Stimulated activated CD8-positive, alpha-beta memory T cell treated with anti-CD3 and anti-CD28 coated beads, Interleukin-2, amount 100 ng/mL, for 48 hours (primary cell): ENCODE results near the gene WWOX.

Source experiments
- DNase-seq, 2 donors: peaks; one replicate each; pipeline ENCODE4 v3.0.0-alpha.2; 2020; ENCODE audit warnings: low read depth in 2 of 2

WWOX gene

GRCh38 chr16:78352184-78352583, 252.7 kb downstream of the WWOX start:
- no peak for DNase-seq

- no peak for DNase-seq
Measured at GRCh38 chr16:78353640-78354275, 254.3 kb downstream of the WWOX start.

GRCh38 chr16:78362524-78363135, 263.2 kb downstream of the WWOX start:
- DNase-seq: no peak

GRCh38 chr16:78363843-78364555, 264.5 kb downstream of the WWOX start:
- DNase-seq: no peak

GRCh38 chr16:78364556-78364880, 265.1 kb downstream of the WWOX start:
- no peak for DNase-seq

- no peak for DNase-seq
Measured at GRCh38 chr16:78365366-78365765, 265.9 kb downstream of the WWOX start.

- no peak for DNase-seq
Measured at GRCh38 chr16:78368121-78369102, 269.0 kb downstream of the WWOX start.

GRCh38 chr16:78372277-78372676, 272.8 kb downstream of the WWOX start:
- DNase-seq: no peak

GRCh38 chr16:78375055-78375679, 275.7 kb downstream of the WWOX start:
- DNase-seq: no peak

- no peak for DNase-seq
Measured at GRCh38 chr16:78376452-78376851, 277.0 kb downstream of the WWOX start.

- DNase-seq: no peak
Measured at GRCh38 chr16:78377312-78377711, 277.9 kb downstream of the WWOX start.

- no peak for DNase-seq
Measured at GRCh38 chr16:78381060-78381459, 281.6 kb downstream of the WWOX start.

- no peak for DNase-seq
Measured at GRCh38 chr16:78383118-78383517, 283.7 kb downstream of the WWOX start.

- DNase-seq: no peak
Measured at GRCh38 chr16:78385086-78385805, 285.8 kb downstream of the WWOX start.

- no peak for DNase-seq
Measured at GRCh38 chr16:78386557-78387324, 287.3 kb downstream of the WWOX start.

- DNase-seq: no peak
Measured at GRCh38 chr16:78389009-78389498, 289.6 kb downstream of the WWOX start.

- DNase-seq: no peak
Measured at GRCh38 chr16:78390092-78390491, 290.6 kb downstream of the WWOX start.

- no peak for DNase-seq
Measured at GRCh38 chr16:78390508-78391324, 291.3 kb downstream of the WWOX start.

GRCh38 chr16:78392585-78393195, 293.2 kb downstream of the WWOX start:
- DNase-seq: no peak
